WTC11 (cell line): ENCODE measurements around the gene SLC25A21. TPM values are rescaled to one million over a fixed set of nuclear protein-coding genes. Genes with fewer than 3 reads are reported as not detected.
A peak's percentile ranks its signal among the peaks of the same experiment; 100 is the strongest.

ENCODE experiments used
- ATAC-seq: fragments of 200-7000 bp; cut with Tn5 transposase; 2 replicates; pipeline ENCODE4 v1.10.0; 2021; ENCODE audit warnings: mild to moderate bottlenecking, moderate library complexity
- CTCF ChIA-PET: fragments of 300-600 bp; sonication (Branson Sonifier 250); formaldehyde crosslinking; loops from one replicate; lab custom pipeline; 2021; ENCODE audit warnings: antibody characterized with exemption; lab: Charles Lee
- POLR2A ChIA-PET: fragments of 350-600 bp; sonication (Branson Sonifier 250); formaldehyde crosslinking; loops from one replicate; lab custom pipeline; 2021; ENCODE audit warnings: antibody characterized with exemption; lab: Charles Lee
- DNase-seq: peaks from one replicate; pipeline ENCODE4 v3.0.0; 2021; ENCODE audit warnings: low spot score
- H3K27ac Mint-ChIP-seq: 2 replicates; pipeline ENCODE4 v1.8.0; 2021; ENCODE audit warnings: mixed read lengths
- H3K27me3 Mint-ChIP-seq: 2 replicates; pipeline ENCODE4 v1.8.0; 2021; ENCODE audit warnings: low read depth, mild to moderate bottlenecking, moderate library complexity, mixed read lengths
- H3K36me3 Mint-ChIP-seq: 2 replicates; pipeline ENCODE4 v1.8.0; 2021; ENCODE audit warnings: mixed read lengths
- H3K4me1 Mint-ChIP-seq: 2 replicates; pipeline ENCODE4 v1.8.0; 2022; ENCODE audit warnings: mixed read lengths
- H3K4me3 Mint-ChIP-seq: 2 replicates; pipeline ENCODE4 v1.8.0; 2021; ENCODE audit warnings: mild to moderate bottlenecking, moderate library complexity, mixed read lengths
- H3K9me3 Mint-ChIP-seq: 2 replicates; pipeline ENCODE4 v1.8.0; 2021; ENCODE audit warnings: mixed read lengths
- ELF4 ChIP-seq: sonication (generic); formaldehyde crosslinking; IDR thresholded peaks from 2 replicates; pipeline ENCODE4 v1.8.1; 2022; ENCODE audit warnings: low read depth, mild to moderate bottlenecking, moderate library complexity, missing genetic modification reagents
- FOXP1 ChIP-seq: sonication (generic); formaldehyde crosslinking; IDR thresholded peaks from 2 replicates; pipeline ENCODE4 v1.8.0; 2022; ENCODE audit warnings: missing genetic modification reagents, mild to moderate bottlenecking, moderate library complexity, borderline replicate concordance
- HMGA2 ChIP-seq: fragments of 250-450 bp; sonication (Bioruptor Pico); IDR thresholded peaks from 2 replicates; pipeline ENCODE4 v1.4.0; 2021; ENCODE audit warnings: mild to moderate bottlenecking, moderate library complexity
- JUN ChIP-seq: sonication (generic); formaldehyde crosslinking; IDR thresholded peaks from 2 replicates; pipeline ENCODE4 v1.8.0; 2023; ENCODE audit warnings: mild to moderate bottlenecking, missing genetic modification reagents
- TEAD4 ChIP-seq: sonication (generic); formaldehyde crosslinking; IDR thresholded peaks from 2 replicates; pipeline ENCODE4 v1.8.0; 2022; ENCODE audit warnings: mild to moderate bottlenecking, missing genetic modification reagents
- TP53 ChIP-seq: sonication (generic); formaldehyde crosslinking; IDR thresholded peaks from 2 replicates; pipeline ENCODE4 v1.8.1; 2023; ENCODE audit warnings: mild to moderate bottlenecking, missing genetic modification reagents
- ZNF219 ChIP-seq: sonication (generic); formaldehyde crosslinking; IDR thresholded peaks from 2 replicates; pipeline ENCODE4 v1.8.0; 2023; ENCODE audit warnings: missing genetic modification reagents, mild to moderate bottlenecking, borderline replicate concordance
- ZNF232 ChIP-seq: sonication (generic); formaldehyde crosslinking; IDR thresholded peaks from 2 replicates; pipeline ENCODE4 v1.8.0; 2022; ENCODE audit warnings: mild to moderate bottlenecking, missing genetic modification reagents
- total RNA-seq: library from RNA; stranded (reverse); gene quantifications from 3 replicates; pipeline ENCODE4 v1.2.3, GENCODE V29; 2021
- TF ChIP-seq, protein P1 (sequence below): sonication (generic); formaldehyde crosslinking; IDR thresholded peaks from 2 replicates; pipeline ENCODE4 v1.8.0; 2022; ENCODE audit warnings: mild to moderate bottlenecking, missing genetic modification reagents
- TF ChIP-seq, protein P2 (sequence below): sonication (generic); formaldehyde crosslinking; IDR thresholded peaks from 2 replicates; pipeline ENCODE4 v1.8.1; 2023; ENCODE audit warnings: mild to moderate bottlenecking, missing genetic modification reagents, moderate library complexity
- TF ChIP-seq, protein P3 (sequence below): fragments of 250-450 bp; sonication (Bioruptor Pico); IDR thresholded peaks from 2 replicates; pipeline ENCODE4 v1.9.0; 2021; ENCODE audit warnings: mild to moderate bottlenecking
- TF ChIP-seq, protein P4 (sequence below): fragments of 250-450 bp; sonication (Bioruptor Pico); conservative IDR thresholded peaks from 2 replicates; pipeline ENCODE4 v1.9.0; 2021; ENCODE audit warnings: mild to moderate bottlenecking
- TF ChIP-seq, protein P5 (sequence below): sonication (generic); formaldehyde crosslinking; IDR thresholded peaks from 2 replicates; pipeline ENCODE4 v1.8.0; 2022; ENCODE audit warnings: mild to moderate bottlenecking, missing genetic modification reagents
- TF ChIP-seq, protein P6 (sequence below): sonication (generic); formaldehyde crosslinking; IDR thresholded peaks from 2 replicates; pipeline ENCODE4 v1.8.0; 2023; ENCODE audit warnings: mild to moderate bottlenecking, missing genetic modification reagents
- TF ChIP-seq, protein P7 (sequence below): sonication (generic); formaldehyde crosslinking; IDR thresholded peaks from 2 replicates; pipeline ENCODE4 v1.8.1; 2022; ENCODE audit warnings: low read depth, missing genetic modification reagents, borderline replicate concordance

Gene SLC25A21
- total RNA-seq, 1 experiment from 2014 or later: 8.2 TPM

DNA sequence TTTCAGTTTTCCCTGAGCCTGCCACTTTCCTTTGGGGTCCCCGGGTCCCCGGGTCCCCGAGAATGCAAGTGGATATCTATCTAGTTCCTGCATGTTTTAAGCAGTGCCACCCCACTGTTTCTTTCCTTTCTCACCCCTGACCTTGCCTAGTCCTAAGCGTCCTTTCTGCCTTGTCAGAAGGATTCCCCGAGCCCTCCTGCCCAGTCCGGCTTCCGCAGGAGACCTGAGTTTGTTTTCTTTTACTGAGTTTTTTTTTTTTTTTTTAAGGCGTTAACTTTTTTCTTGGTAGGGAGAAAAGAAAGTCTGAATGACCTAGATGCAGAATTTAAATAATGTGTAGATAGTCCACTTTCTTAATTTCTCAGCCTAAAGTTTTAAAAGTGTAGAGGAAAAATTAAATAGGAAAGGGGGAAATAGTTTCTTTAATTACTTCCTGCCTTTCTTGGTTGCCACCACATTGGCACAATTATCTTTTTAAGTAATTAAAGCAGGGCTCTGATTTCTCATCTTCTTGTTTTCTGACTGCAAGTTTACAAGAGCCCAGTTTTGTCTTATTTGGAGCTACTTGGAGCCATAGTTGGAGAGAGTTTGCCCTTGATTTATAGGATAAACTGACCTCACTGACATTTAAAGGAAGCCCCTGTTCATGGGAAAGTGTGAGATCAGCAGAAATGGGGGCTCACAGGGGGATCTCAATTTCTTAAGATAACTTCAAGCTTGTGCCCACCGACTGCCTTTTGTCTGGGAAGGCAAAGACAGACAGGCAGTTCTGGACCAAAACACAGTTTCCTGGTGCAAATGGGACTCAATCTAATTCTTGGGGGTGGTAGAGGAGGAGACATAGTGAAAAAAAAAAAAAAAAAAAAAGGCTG is 507.8 kb downstream of the SLC25A21 start:
- Mint-ChIP-seq H3K27me3 (peaks cover 98% of the 10 kb centered on the region), H3K9me3 (no peaks in the 10 kb centered on the region), H3K27ac (no peak overlapping the region), H3K4me3 (peak overlapping the region; percentile 76), H3K36me3 (no peaks in the 10 kb centered on the region), H3K4me1 (peaks cover 40% of the 10 kb centered on the region)
- no peak for ATAC-seq
- no peak for DNase-seq
- POLR2A ChIA-PET: no interaction called here
- CTCF ChIA-PET: interaction anchor here (0.9 to 1.9 kb wide), 2 partner anchors 16 to 927 kb away, joined by 3 to 8 read pairs; no protein-coding TSS in a partner anchor
- TF ChIP-seq FOXP1 (CRISPR knock-in tag) (no peak), ELF4 (CRISPR knock-in tag) (no peak), HMGA2 (CRISPR knock-in tag) (no peak), ZNF232 (CRISPR knock-in tag) (no peak)

DNA sequence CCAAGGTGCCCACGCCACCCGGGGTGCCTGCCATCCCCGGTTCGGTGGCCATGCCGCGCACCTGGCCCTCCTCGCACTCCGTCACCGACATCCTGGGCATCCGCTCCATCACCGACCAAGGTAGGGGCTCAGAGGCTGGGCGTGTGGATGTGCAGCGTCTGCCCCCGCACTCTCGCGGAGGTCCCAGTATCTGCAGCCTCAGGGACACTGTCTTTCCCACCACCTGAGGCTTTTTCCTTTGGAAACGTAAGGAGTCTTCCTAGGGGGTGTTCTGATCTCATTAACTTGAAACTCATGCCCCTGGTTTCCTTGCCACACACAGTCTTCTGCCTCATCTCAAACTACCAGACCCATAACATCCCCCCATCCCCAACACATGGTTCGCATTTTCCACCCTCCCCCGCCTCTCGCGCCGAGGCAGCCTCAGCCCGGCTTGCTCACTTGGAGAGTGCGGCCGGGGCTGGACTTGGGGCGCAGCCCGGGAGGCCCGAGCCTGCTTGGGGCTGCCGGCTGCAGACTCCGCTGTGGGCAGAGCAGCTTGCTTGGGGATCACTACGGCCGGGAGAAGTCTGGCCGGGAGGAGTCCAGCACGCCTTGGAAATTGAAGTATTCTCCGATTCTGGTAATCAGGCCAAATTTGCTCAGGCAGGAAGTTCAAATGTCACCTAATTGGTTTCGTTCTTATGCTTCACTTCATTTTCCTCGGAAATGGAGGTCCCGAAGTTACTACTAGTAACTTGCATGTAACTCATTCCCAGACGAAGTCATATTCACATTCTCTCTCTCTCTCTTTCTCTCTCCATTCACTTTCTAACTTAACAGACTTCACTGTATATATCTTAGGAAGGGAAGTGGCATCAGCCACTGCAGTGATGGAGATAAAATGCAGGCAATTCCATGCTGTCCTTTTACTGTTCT is 508.7 kb downstream of the SLC25A21 start:
- Mint-ChIP-seq H3K4me1 (peaks cover 46% of the 10 kb centered on the region), H3K27me3 (peaks cover 99% of the 10 kb centered on the region), H3K9me3 (no peaks in the 10 kb centered on the region), H3K27ac (no peak overlapping the region), H3K4me3 (peak overlapping the region; percentile 76), H3K36me3 (no peaks in the 10 kb centered on the region)
- CTCF ChIA-PET: interaction anchor here (0.7 to 2.5 kb wide), 6 partner anchors 16 to 928 kb away, joined by 3 to 18 read pairs (median 4); no protein-coding TSS in a partner anchor
- POLR2A ChIA-PET: no interaction called here
- DNase-seq (peak; percentile 66), ATAC-seq (peak; percentile 3)
- TF ChIP-seq, protein P1, sequence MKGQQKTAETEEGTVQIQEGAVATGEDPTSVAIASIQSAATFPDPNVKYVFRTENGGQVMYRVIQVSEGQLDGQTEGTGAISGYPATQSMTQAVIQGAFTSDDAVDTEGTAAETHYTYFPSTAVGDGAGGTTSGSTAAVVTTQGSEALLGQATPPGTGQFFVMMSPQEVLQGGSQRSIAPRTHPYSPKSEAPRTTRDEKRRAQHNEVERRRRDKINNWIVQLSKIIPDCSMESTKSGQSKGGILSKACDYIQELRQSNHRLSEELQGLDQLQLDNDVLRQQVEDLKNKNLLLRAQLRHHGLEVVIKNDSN (CRISPR knock-in tag): no peak
- TF ChIP-seq TEAD4 (CRISPR knock-in tag) (no peak), TP53 (CRISPR knock-in tag) (no peak), ZNF219 (no peak), JUN (no peak)
- TF ChIP-seq, protein P2, sequence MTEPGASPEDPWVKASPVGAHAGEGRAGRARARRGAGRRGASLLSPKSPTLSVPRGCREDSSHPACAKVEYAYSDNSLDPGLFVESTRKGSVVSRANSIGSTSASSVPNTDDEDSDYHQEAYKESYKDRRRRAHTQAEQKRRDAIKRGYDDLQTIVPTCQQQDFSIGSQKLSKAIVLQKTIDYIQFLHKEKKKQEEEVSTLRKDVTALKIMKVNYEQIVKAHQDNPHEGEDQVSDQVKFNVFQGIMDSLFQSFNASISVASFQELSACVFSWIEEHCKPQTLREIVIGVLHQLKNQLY (CRISPR knock-in tag): no peak
- TF ChIP-seq, protein P3, sequence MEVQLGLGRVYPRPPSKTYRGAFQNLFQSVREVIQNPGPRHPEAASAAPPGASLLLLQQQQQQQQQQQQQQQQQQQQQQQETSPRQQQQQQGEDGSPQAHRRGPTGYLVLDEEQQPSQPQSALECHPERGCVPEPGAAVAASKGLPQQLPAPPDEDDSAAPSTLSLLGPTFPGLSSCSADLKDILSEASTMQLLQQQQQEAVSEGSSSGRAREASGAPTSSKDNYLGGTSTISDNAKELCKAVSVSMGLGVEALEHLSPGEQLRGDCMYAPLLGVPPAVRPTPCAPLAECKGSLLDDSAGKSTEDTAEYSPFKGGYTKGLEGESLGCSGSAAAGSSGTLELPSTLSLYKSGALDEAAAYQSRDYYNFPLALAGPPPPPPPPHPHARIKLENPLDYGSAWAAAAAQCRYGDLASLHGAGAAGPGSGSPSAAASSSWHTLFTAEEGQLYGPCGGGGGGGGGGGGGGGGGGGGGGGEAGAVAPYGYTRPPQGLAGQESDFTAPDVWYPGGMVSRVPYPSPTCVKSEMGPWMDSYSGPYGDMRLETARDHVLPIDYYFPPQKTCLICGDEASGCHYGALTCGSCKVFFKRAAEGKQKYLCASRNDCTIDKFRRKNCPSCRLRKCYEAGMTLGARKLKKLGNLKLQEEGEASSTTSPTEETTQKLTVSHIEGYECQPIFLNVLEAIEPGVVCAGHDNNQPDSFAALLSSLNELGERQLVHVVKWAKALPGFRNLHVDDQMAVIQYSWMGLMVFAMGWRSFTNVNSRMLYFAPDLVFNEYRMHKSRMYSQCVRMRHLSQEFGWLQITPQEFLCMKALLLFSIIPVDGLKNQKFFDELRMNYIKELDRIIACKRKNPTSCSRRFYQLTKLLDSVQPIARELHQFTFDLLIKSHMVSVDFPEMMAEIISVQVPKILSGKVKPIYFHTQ (CRISPR knock-in tag): no peak
- TF ChIP-seq, protein P4, sequence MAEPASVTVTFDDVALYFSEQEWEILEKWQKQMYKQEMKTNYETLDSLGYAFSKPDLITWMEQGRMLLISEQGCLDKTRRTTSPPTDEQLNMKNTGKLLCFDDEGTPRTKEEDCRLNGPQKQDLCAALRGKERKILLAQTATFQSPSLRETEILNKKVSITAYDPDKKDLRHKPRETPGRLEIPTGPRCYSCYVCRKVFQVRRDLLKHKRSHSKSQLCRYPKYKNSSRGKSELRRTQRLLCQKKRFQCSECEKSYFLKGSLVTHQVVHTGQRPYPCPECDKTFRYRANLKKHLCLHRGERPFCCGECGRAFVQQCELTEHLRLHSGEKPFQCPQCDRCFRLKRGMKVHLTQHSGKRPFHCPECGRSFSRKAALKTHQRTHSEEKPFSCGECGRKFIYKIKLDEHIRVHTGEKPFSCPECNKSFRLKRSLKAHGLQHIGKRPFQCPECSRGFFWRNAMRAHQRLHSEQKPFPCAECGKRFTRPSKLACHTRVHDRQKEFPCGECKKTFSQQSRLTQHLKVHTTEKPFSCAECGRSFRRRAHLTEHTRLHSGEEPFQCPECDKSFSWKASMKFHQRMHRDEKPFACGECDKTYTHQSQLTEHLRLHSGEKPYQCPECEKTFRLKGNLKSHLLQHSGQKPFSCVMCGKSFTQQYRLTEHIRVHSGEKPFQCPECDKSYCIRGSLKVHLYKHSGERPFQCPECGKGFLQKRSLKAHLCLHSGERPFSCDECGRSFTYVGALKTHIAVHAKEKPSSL (CRISPR knock-in tag): no peak
- TF ChIP-seq, protein P5, sequence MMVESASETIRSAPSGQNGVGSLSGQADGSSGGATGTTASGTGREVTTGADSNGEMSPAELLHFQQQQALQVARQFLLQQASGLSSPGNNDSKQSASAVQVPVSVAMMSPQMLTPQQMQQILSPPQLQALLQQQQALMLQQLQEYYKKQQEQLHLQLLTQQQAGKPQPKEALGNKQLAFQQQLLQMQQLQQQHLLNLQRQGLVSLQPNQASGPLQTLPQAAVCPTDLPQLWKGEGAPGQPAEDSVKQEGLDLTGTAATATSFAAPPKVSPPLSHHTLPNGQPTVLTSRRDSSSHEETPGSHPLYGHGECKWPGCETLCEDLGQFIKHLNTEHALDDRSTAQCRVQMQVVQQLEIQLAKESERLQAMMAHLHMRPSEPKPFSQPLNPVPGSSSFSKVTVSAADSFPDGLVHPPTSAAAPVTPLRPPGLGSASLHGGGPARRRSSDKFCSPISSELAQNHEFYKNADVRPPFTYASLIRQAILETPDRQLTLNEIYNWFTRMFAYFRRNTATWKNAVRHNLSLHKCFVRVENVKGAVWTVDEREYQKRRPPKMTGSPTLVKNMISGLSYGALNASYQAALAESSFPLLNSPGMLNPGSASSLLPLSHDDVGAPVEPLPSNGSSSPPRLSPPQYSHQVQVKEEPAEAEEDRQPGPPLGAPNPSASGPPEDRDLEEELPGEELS (CRISPR knock-in tag): no peak
- TF ChIP-seq, protein P6, sequence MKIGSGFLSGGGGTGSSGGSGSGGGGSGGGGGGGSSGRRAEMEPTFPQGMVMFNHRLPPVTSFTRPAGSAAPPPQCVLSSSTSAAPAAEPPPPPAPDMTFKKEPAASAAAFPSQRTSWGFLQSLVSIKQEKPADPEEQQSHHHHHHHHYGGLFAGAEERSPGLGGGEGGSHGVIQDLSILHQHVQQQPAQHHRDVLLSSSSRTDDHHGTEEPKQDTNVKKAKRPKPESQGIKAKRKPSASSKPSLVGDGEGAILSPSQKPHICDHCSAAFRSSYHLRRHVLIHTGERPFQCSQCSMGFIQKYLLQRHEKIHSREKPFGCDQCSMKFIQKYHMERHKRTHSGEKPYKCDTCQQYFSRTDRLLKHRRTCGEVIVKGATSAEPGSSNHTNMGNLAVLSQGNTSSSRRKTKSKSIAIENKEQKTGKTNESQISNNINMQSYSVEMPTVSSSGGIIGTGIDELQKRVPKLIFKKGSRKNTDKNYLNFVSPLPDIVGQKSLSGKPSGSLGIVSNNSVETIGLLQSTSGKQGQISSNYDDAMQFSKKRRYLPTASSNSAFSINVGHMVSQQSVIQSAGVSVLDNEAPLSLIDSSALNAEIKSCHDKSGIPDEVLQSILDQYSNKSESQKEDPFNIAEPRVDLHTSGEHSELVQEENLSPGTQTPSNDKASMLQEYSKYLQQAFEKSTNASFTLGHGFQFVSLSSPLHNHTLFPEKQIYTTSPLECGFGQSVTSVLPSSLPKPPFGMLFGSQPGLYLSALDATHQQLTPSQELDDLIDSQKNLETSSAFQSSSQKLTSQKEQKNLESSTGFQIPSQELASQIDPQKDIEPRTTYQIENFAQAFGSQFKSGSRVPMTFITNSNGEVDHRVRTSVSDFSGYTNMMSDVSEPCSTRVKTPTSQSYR (CRISPR knock-in tag): no peak
- TF ChIP-seq, protein P7, sequence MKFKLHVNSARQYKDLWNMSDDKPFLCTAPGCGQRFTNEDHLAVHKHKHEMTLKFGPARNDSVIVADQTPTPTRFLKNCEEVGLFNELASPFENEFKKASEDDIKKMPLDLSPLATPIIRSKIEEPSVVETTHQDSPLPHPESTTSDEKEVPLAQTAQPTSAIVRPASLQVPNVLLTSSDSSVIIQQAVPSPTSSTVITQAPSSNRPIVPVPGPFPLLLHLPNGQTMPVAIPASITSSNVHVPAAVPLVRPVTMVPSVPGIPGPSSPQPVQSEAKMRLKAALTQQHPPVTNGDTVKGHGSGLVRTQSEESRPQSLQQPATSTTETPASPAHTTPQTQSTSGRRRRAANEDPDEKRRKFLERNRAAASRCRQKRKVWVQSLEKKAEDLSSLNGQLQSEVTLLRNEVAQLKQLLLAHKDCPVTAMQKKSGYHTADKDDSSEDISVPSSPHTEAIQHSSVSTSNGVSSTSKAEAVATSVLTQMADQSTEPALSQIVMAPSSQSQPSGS (CRISPR knock-in tag): no peak
